WTC11 (cell line): Measurements from ENCODE around the gene GPR39. TPM values are rescaled to one million over a fixed set of nuclear protein-coding genes. Genes with fewer than 3 reads are reported as not detected.

Experiments used
- ATAC-seq: fragments of 200-7000 bp; cut with Tn5 transposase; 2 replicates; pipeline ENCODE4 v1.10.0; 2021; ENCODE audit warnings: mild to moderate bottlenecking, moderate library complexity
- CTCF ChIA-PET: fragments of 300-600 bp; sonication (Branson Sonifier 250); formaldehyde crosslinking; loops from one replicate; lab custom pipeline; 2021; ENCODE audit warnings: antibody characterized with exemption; lab: Charles Lee
- POLR2A ChIA-PET: fragments of 350-600 bp; sonication (Branson Sonifier 250); formaldehyde crosslinking; loops from one replicate; lab custom pipeline; 2021; ENCODE audit warnings: antibody characterized with exemption; lab: Charles Lee
- DNase-seq: peaks from one replicate; pipeline ENCODE4 v3.0.0; 2021; ENCODE audit warnings: low spot score
- H3K27ac Mint-ChIP-seq: 2 replicates; pipeline ENCODE4 v1.8.0; 2021; ENCODE audit warnings: mixed read lengths
- H3K27me3 Mint-ChIP-seq: 2 replicates; pipeline ENCODE4 v1.8.0; 2021; ENCODE audit warnings: low read depth, mild to moderate bottlenecking, moderate library complexity, mixed read lengths
- H3K36me3 Mint-ChIP-seq: 2 replicates; pipeline ENCODE4 v1.8.0; 2021; ENCODE audit warnings: mixed read lengths
- H3K4me1 Mint-ChIP-seq: 2 replicates; pipeline ENCODE4 v1.8.0; 2022; ENCODE audit warnings: mixed read lengths
- H3K4me3 Mint-ChIP-seq: 2 replicates; pipeline ENCODE4 v1.8.0; 2021; ENCODE audit warnings: mild to moderate bottlenecking, moderate library complexity, mixed read lengths
- H3K9me3 Mint-ChIP-seq: 2 replicates; pipeline ENCODE4 v1.8.0; 2021; ENCODE audit warnings: mixed read lengths
- FOXK1 ChIP-seq: sonication (generic); formaldehyde crosslinking; IDR thresholded peaks from 2 replicates; pipeline ENCODE4 v1.8.0; 2022; ENCODE audit warnings: mild to moderate bottlenecking, moderate library complexity, missing genetic modification reagents
- GTF2I ChIP-seq: fragments of 250-450 bp; sonication (Bioruptor Pico); conservative IDR thresholded peaks from 2 replicates; pipeline ENCODE4 v1.4.0; 2021; ENCODE audit warnings: mild to moderate bottlenecking
- IRF2 ChIP-seq: sonication (generic); formaldehyde crosslinking; IDR thresholded peaks from 2 replicates; pipeline ENCODE4 v1.8.0; 2022; ENCODE audit warnings: low read depth, missing genetic modification reagents, borderline replicate concordance
- JUN ChIP-seq: sonication (generic); formaldehyde crosslinking; IDR thresholded peaks from 2 replicates; pipeline ENCODE4 v1.8.0; 2023; ENCODE audit warnings: mild to moderate bottlenecking, missing genetic modification reagents
- NFE2L1 ChIP-seq: sonication (generic); formaldehyde crosslinking; IDR thresholded peaks from 2 replicates; pipeline ENCODE4 v1.8.1; 2023; ENCODE audit warnings: missing genetic modification reagents
- NR1H2 ChIP-seq: sonication (generic); formaldehyde crosslinking; IDR thresholded peaks from 2 replicates; pipeline ENCODE4 v1.9.0; 2021; ENCODE audit warnings: mild to moderate bottlenecking, moderate library complexity, missing genetic modification reagents
- NR3C1 ChIP-seq: sonication (generic); formaldehyde crosslinking; conservative IDR thresholded peaks from 2 replicates; pipeline ENCODE4 v1.8.1; 2023; ENCODE audit warnings: low read depth, mild to moderate bottlenecking, missing genetic modification reagents
- OVOL2 ChIP-seq: fragments of 250-450 bp; sonication (Bioruptor Pico); IDR thresholded peaks from 2 replicates; pipeline ENCODE4 v1.9.0; 2021; ENCODE audit warnings: mild to moderate bottlenecking, borderline replicate concordance
- RORB ChIP-seq: fragments of 250-450 bp; sonication (Bioruptor Pico); IDR thresholded peaks from 2 replicates; pipeline ENCODE4 v1.9.0; 2021; ENCODE audit warnings: mild to moderate bottlenecking
- TCF7 ChIP-seq: sonication (generic); formaldehyde crosslinking; IDR thresholded peaks from 2 replicates; pipeline ENCODE4 v1.8.0; 2022; ENCODE audit warnings: mild to moderate bottlenecking, low read depth, missing genetic modification reagents, moderate library complexity
- TEAD1 ChIP-seq: sonication (generic); formaldehyde crosslinking; IDR thresholded peaks from 2 replicates; pipeline ENCODE4 v1.8.0; 2022; ENCODE audit warnings: mild to moderate bottlenecking, missing genetic modification reagents
- ZNF423 ChIP-seq: fragments of 250-450 bp; sonication (Bioruptor Pico); IDR thresholded peaks from 2 replicates; pipeline ENCODE4 v2.1.2; 2022; ENCODE audit warnings: mild to moderate bottlenecking, moderate library complexity
- total RNA-seq: library from RNA; stranded (reverse); gene quantifications from 3 replicates; pipeline ENCODE4 v1.2.3, GENCODE V29; 2021
- TF ChIP-seq, protein P1 (sequence below): sonication (generic); formaldehyde crosslinking; IDR thresholded peaks from 2 replicates; pipeline ENCODE4 v1.8.0; 2022; ENCODE audit warnings: mild to moderate bottlenecking, missing genetic modification reagents
- TF ChIP-seq, protein P2 (sequence below): sonication (generic); formaldehyde crosslinking; IDR thresholded peaks from 2 replicates; pipeline ENCODE4 v1.8.0; 2023; ENCODE audit warnings: missing genetic modification reagents, mild to moderate bottlenecking, borderline replicate concordance
- TF ChIP-seq, protein P3 (sequence below): fragments of 250-450 bp; sonication (Bioruptor Pico); IDR thresholded peaks from 2 replicates; pipeline ENCODE4 v1.8.0; 2021; ENCODE audit warnings: mild to moderate bottlenecking
- TF ChIP-seq, protein P4 (sequence below): sonication (generic); formaldehyde crosslinking; IDR thresholded peaks from 2 replicates; pipeline ENCODE4 v1.8.1; 2022; ENCODE audit warnings: mild to moderate bottlenecking, missing genetic modification reagents, moderate library complexity, borderline replicate concordance
- TF ChIP-seq, protein P5 (sequence below): sonication (generic); formaldehyde crosslinking; IDR thresholded peaks from 2 replicates; pipeline ENCODE4 v1.8.0; 2022; ENCODE audit warnings: mild to moderate bottlenecking, missing genetic modification reagents

The GPR39 gene
- total RNA-seq, 1 experiment from 2014 or later = 0.74 TPM

DNA sequence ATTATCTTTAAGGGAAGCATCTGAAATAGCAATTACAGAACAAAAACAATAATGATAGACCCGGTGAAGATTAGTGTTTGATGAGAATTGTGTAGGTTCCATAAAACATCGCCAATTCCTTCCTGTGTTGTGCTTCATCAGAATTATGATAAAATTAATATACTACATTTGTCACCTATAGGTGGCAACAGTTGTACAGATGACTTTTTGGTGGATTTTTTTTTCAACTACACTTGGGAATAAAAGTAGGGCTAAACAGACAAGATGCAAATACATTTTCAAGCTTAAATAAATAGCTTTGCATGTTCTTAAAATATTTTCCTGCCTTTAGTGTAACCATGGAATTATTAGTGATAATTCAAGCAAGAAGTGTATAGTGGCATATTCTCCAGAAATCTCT is 260.4 kb downstream of the GPR39 start (continued):
- no peak for TF ChIP-seq JUN (CRISPR knock-in tag)
- no peak for TF ChIP-seq RORB
- no peak for TF ChIP-seq NR1H2 (CRISPR knock-in tag)
- TF ChIP-seq OVOL2 = no peak
- TF ChIP-seq GTF2I (CRISPR knock-in tag) = no peak
- TF ChIP-seq FOXK1 (CRISPR knock-in tag) = no peak

DNA sequence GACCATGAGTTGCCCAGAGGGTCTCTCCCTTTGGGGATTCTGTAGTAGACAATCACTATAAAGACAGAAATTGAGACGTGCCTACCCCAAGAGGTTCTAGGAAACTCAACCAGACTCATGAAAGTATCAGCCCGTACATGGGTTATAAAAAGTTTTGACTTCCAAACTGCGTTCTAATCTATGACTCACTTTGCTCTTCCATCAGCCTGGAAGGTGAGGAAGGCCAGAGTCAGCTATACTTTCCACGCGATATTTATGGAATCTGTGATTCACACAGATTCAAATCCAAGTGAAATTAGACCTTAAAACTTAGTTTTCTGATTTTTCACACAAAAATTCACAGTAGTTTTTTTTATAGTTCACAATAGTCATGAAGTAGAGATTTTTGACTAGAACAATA is 261.1 kb downstream of the GPR39 start:
- no peak for DNase-seq
- H3K4me3 Mint-ChIP-seq = no peak overlapping the region

DNA sequence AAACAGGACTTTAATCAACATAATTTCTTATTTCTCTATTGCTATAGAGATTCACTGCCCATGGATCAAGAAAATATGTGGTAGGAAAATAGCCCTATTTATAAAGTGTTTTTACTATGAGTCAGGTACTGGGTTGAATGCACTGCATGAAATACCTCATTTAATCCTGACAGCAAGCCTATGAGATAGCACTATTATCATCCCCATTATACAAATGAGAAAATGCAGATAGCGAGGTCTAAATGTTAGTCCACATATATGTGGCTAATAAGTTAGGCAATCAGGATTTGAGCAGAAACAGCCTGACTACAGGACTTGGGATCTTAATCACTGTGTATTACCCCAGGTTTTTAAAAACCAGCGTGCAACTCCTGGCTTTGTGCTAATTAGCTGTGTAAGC is 261.9 kb downstream of the GPR39 start:
- POLR2A ChIA-PET = no interaction called here
- Mint-ChIP-seq H3K9me3 (no peaks in the 10 kb centered on the region), H3K27ac (no peak overlapping the region), H3K4me1 (no peaks in the 10 kb centered on the region), H3K4me3 (no peak overlapping the region), H3K27me3 (peaks cover 66% of the 10 kb centered on the region), H3K36me3 (no peaks in the 10 kb centered on the region)
- CTCF ChIA-PET = interaction anchor here (1.1 kb wide), 1 partner anchor 233 kb away, joined by 3 read pairs; no protein-coding TSS in a partner anchor
- TF ChIP-seq, protein P1, sequence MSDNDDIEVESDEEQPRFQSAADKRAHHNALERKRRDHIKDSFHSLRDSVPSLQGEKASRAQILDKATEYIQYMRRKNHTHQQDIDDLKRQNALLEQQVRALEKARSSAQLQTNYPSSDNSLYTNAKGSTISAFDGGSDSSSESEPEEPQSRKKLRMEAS (CRISPR knock-in tag) = no peak
- TF ChIP-seq IRF2 (no peak), TEAD1 (CRISPR knock-in tag) (no peak), ZNF423 (CRISPR knock-in tag) (no peak)
- TF ChIP-seq, protein P2, sequence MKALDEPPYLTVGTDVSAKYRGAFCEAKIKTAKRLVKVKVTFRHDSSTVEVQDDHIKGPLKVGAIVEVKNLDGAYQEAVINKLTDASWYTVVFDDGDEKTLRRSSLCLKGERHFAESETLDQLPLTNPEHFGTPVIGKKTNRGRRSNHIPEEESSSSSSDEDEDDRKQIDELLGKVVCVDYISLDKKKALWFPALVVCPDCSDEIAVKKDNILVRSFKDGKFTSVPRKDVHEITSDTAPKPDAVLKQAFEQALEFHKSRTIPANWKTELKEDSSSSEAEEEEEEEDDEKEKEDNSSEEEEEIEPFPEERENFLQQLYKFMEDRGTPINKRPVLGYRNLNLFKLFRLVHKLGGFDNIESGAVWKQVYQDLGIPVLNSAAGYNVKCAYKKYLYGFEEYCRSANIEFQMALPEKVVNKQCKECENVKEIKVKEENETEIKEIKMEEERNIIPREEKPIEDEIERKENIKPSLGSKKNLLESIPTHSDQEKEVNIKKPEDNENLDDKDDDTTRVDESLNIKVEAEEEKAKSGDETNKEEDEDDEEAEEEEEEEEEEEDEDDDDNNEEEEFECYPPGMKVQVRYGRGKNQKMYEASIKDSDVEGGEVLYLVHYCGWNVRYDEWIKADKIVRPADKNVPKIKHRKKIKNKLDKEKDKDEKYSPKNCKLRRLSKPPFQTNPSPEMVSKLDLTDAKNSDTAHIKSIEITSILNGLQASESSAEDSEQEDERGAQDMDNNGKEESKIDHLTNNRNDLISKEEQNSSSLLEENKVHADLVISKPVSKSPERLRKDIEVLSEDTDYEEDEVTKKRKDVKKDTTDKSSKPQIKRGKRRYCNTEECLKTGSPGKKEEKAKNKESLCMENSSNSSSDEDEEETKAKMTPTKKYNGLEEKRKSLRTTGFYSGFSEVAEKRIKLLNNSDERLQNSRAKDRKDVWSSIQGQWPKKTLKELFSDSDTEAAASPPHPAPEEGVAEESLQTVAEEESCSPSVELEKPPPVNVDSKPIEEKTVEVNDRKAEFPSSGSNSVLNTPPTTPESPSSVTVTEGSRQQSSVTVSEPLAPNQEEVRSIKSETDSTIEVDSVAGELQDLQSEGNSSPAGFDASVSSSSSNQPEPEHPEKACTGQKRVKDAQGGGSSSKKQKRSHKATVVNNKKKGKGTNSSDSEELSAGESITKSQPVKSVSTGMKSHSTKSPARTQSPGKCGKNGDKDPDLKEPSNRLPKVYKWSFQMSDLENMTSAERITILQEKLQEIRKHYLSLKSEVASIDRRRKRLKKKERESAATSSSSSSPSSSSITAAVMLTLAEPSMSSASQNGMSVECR (CRISPR knock-in tag) = no peak
- TF ChIP-seq, protein P3, sequence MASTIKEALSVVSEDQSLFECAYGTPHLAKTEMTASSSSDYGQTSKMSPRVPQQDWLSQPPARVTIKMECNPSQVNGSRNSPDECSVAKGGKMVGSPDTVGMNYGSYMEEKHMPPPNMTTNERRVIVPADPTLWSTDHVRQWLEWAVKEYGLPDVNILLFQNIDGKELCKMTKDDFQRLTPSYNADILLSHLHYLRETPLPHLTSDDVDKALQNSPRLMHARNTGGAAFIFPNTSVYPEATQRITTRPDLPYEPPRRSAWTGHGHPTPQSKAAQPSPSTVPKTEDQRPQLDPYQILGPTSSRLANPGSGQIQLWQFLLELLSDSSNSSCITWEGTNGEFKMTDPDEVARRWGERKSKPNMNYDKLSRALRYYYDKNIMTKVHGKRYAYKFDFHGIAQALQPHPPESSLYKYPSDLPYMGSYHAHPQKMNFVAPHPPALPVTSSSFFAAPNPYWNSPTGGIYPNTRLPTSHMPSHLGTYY (CRISPR knock-in tag) = no peak
- TF ChIP-seq, protein P4, sequence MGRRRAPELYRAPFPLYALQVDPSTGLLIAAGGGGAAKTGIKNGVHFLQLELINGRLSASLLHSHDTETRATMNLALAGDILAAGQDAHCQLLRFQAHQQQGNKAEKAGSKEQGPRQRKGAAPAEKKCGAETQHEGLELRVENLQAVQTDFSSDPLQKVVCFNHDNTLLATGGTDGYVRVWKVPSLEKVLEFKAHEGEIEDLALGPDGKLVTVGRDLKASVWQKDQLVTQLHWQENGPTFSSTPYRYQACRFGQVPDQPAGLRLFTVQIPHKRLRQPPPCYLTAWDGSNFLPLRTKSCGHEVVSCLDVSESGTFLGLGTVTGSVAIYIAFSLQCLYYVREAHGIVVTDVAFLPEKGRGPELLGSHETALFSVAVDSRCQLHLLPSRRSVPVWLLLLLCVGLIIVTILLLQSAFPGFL = no peak
- no peak for ATAC-seq
- no peak for DNase-seq

More for the DNA sequence above, 261.1 kb downstream of the GPR39 start:
- Mint-ChIP-seq H3K4me1 (no peaks in the 10 kb centered on the region), H3K9me3 (no peaks in the 10 kb centered on the region), H3K36me3 (no peaks in the 10 kb centered on the region), H3K27ac (no peak overlapping the region), H3K27me3 (peaks cover 74% of the 10 kb centered on the region)
- POLR2A ChIA-PET = no interaction called here
- no peak for ATAC-seq
- TF ChIP-seq NR3C1 = no peak
- TF ChIP-seq GTF2I (CRISPR knock-in tag) = no peak
- no peak for TF ChIP-seq TCF7 (CRISPR knock-in tag)
- TF ChIP-seq, protein P5, sequence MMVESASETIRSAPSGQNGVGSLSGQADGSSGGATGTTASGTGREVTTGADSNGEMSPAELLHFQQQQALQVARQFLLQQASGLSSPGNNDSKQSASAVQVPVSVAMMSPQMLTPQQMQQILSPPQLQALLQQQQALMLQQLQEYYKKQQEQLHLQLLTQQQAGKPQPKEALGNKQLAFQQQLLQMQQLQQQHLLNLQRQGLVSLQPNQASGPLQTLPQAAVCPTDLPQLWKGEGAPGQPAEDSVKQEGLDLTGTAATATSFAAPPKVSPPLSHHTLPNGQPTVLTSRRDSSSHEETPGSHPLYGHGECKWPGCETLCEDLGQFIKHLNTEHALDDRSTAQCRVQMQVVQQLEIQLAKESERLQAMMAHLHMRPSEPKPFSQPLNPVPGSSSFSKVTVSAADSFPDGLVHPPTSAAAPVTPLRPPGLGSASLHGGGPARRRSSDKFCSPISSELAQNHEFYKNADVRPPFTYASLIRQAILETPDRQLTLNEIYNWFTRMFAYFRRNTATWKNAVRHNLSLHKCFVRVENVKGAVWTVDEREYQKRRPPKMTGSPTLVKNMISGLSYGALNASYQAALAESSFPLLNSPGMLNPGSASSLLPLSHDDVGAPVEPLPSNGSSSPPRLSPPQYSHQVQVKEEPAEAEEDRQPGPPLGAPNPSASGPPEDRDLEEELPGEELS (CRISPR knock-in tag) = no peak
- TF ChIP-seq NFE2L1 (CRISPR knock-in tag) = no peak
- CTCF ChIA-PET = no interaction called here
